OCI-LY3 (cell line): Measurements from ENCODE around the gene FER1L5.

Experiments used
- CTCF ChIP-seq: fragments of 200-600, 300-600 bp; sonication (generic); IDR thresholded peaks from 2 replicates; pipeline ENCODE4 v1.5.1; 2014; ENCODE audit warnings: antibody characterized with exemption, low read length, low read depth
- EZH2phosphoT487 ChIP-seq: fragments of 200-600 bp; shearing (Covaris generic); IDR thresholded peaks from 2 replicates; pipeline ENCODE4 v1.6.1; 2018; ENCODE audit warnings: antibody characterized with exemption, mixed run types, low read depth

- TF ChIP-seq CTCF, result no peak
- TF ChIP-seq EZH2phosphoT487, result no peak
These were observed 13.0 kb downstream of the FER1L5 start for GRCh38 chr2:96655526-96655925.
